ENCODE results near the gene ABHD12. TPM values are rescaled to one million over a fixed set of nuclear protein-coding genes. Genes with fewer than 3 reads are reported as not detected.
A peak's percentile ranks its signal among the peaks of the same experiment; 100 is the strongest.

ABHD12 gene
- total and polyA plus RNA-seq, 11 donors = 15.6 to 43.8 (median 26.5) TPM

DNA sequence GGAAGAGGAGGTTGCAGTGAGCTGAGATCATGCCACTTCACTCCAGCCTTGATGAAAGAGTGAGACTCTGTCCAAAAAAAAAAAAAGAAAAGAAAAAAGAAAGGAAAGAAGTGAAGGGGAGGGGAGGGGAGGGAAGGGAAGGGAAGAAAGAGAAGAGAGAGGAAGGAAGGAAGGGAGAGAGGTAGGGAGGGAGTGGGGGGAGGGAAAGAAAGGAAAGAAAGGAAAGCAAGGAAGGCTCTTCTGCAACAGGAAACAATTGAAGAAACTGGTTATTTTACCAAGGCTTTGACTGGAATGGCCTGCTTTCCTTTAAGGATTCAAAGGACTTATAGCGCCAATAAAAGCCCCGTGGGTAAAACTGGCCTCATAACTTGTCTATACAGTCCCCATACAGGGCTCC is 64.6 kb downstream of the ABHD12 start:
- Histone ChIP-seq H3K4me1 (peaks cover 0 to 27% (median 2%) of the 10 kb centered on the region in 12 donors), H3K4me3 (no peak overlapping the region), H3K27me3 (no peaks in the 10 kb centered on the region), H3K27ac (peak overlapping the region in 1 of 12 donors; percentile 76), H3K9me3 (no peaks in the 10 kb centered on the region), H3K36me3 (peaks cover 0 to 22% (median 15%) of the 10 kb centered on the region in 9 donors)
- ATAC-seq = no peak
- DNase-seq = no peak
- TF ChIP-seq, protein P1, sequence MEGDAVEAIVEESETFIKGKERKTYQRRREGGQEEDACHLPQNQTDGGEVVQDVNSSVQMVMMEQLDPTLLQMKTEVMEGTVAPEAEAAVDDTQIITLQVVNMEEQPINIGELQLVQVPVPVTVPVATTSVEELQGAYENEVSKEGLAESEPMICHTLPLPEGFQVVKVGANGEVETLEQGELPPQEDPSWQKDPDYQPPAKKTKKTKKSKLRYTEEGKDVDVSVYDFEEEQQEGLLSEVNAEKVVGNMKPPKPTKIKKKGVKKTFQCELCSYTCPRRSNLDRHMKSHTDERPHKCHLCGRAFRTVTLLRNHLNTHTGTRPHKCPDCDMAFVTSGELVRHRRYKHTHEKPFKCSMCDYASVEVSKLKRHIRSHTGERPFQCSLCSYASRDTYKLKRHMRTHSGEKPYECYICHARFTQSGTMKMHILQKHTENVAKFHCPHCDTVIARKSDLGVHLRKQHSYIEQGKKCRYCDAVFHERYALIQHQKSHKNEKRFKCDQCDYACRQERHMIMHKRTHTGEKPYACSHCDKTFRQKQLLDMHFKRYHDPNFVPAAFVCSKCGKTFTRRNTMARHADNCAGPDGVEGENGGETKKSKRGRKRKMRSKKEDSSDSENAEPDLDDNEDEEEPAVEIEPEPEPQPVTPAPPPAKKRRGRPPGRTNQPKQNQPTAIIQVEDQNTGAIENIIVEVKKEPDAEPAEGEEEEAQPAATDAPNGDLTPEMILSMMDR (IDR thresholded peaks at IDR 0.05) = no peak
- TF ChIP-seq POLR2A (IDR thresholded peaks at IDR 0.05) = no peak
- intact Hi-C loops (cut with DNase I) = loop anchor here in 1 of 10 donors (5.0 kb wide), 1 partner anchor 41 kb away; no protein-coding TSS in a partner anchor
- 87 to 90% (median 89%) methylated on average over 2 of the region's 2 CpGs for WGBS, 4 donors

DNA sequence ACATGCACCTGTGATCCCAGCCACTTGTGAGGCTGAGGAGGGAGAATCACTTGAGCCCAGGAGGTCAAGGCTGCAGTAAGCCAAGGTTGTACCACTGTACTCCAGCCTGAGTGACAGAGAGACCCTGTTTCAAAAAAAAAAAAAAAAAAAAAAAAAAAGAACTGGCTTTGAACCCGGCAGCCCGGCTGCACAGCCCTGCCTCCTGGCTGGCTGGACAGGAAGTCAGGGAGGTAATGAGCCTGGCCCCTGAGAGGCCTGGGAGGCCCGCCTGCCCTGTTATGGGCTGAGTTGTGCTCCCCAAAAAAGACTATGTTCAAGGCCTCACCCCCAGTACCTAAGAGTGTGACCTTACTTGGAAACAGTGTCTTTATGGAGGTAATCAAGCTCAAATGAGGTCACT is 65.6 kb downstream of the ABHD12 start:
- intact Hi-C loops (cut with DNase I) = loop anchor here in 1 of 10 donors (5.0 kb wide), 1 partner anchor 42 kb away; no protein-coding TSS in a partner anchor
- WGBS, 4 donors = 46 to 60% (median 52%) methylated on average over 3 of the region's 3 CpGs
- peak overlapping the region in 1 of 12 donors; percentile 76 for H3K27ac ChIP-seq

GRCh38 chr20:25324412-25324811 is 66.2 kb downstream of the ABHD12 start:
- no peaks in the 10 kb centered on the region for H3K27me3 ChIP-seq
- DNase-seq (peak in 2 of 5 donors; percentile 58 to 67), ATAC-seq (peak; percentile 45 to 83 (median 72))
- peak overlapping the region in 1 of 12 donors; percentile 76 for H3K27ac ChIP-seq
- 69 to 82% (median 73%) methylated on average over 5 of the region's 5 CpGs for WGBS, 4 donors
- intact Hi-C loops (cut with DNase I) = no loop called here
- no peak for TF ChIP-seq POLR2A (IDR thresholded peaks at IDR 0.05)
- TF ChIP-seq, protein P1 (IDR thresholded peaks at IDR 0.05) = no peak
- peaks cover 0 to 42% (median 9%) of the 10 kb centered on the region in 12 donors for H3K4me1 ChIP-seq
- H3K36me3 ChIP-seq = peaks cover 0 to 22% (median 15%) of the 10 kb centered on the region in 9 donors
- no peaks in the 10 kb centered on the region for H3K9me3 ChIP-seq
- H3K4me3 ChIP-seq = no peak overlapping the region

More for the DNA sequence above, 65.6 kb downstream of the ABHD12 start:
- no peak overlapping the region for H3K4me3 ChIP-seq
- no peak for TF ChIP-seq POLR2A (IDR thresholded peaks at IDR 0.05)
- TF ChIP-seq, protein P1 (IDR thresholded peaks at IDR 0.05) = no peak
- H3K4me1 ChIP-seq = peaks cover 0 to 36% (median 3%) of the 10 kb centered on the region in 12 donors
- DNase-seq (no peak), ATAC-seq (no peak)
- peaks cover 0 to 22% (median 15%) of the 10 kb centered on the region in 9 donors for H3K36me3 ChIP-seq
- no peaks in the 10 kb centered on the region for H3K9me3 ChIP-seq
- H3K27me3 ChIP-seq = no peaks in the 10 kb centered on the region

DNA sequence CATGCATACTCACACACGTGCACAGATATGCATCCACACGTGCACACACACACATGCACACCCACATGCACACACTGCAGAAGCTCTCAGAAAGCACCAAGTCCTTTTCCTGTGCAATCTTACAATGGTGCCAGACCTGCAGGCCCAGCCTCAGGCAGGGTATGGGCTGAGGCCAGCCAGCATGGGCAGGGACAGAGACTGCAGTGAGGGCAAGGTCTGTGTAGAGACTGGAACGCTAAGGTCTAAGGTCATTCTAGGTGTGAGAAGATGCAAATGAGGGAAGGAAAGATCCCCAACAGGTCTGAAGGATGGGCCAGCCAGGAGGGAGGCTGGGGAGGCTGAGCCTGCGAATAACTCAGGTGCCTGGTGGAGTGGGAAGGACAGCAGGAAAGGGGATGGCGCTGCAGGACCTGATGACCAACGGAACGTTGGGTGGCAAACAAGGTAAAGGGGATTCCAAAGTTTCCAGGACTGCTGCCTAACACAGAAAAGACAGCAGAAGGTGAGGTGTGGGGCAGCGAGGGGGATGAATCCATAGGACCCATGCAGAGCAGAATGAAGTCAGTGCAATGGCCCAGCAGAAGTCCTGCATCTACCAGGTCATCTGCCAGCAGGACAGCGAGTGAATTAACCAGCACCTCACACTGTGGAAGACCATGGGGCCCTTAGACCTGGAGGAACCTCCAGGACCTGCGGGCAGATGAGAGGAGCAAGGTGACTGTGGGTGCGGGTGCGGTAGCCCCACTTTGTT is 67.0 kb downstream of the ABHD12 start:
- no peak for TF ChIP-seq POLR2A (IDR thresholded peaks at IDR 0.05)
- TF ChIP-seq, protein P1 (IDR thresholded peaks at IDR 0.05) = no peak

More for the DNA sequence above, 67.0 kb downstream of the ABHD12 start:
- Histone ChIP-seq H3K27me3 (no peaks in the 10 kb centered on the region), H3K4me1 (peaks cover 0 to 47% (median 15%) of the 10 kb centered on the region in 12 donors), H3K36me3 (peaks cover 0 to 22% (median 15%) of the 10 kb centered on the region in 9 donors), H3K27ac (peak overlapping the region in 1 of 12 donors; percentile 66), H3K9me3 (no peaks in the 10 kb centered on the region), H3K4me3 (no peak overlapping the region)
- intact Hi-C loops (cut with DNase I) = no loop called here
- DNase-seq = no peak
- 92 to 93% (median 93%) methylated on average over 12 of the region's 12 CpGs for WGBS, 4 donors
- no peak for ATAC-seq

Measured in heart left ventricle (tissue), 16 donors.